Measurements from ENCODE around the gene CKS2. TPM values are rescaled to one million over a fixed set of nuclear protein-coding genes. Genes with fewer than 3 reads are reported as not detected.

Gene CKS2
- total RNA-seq, 1 experiment from 2014 or later, result 90.4 TPM

- CTCF ChIA-PET, result interaction anchor here (1.2 kb wide), 1 partner anchor 12 kb away, joined by 4 read pairs; no protein-coding TSS in a partner anchor
- no peak for DNase-seq (ENCODE audit: unreplicated experiment)
- POLR2A ChIA-PET, result no interaction called here
- Mint-ChIP-seq H3K4me3 (ENCODE audit: unreplicated experiment) (no peak overlapping the region), H3K4me1 (ENCODE audit: insufficient read depth, unreplicated experiment) (peaks cover 12% of the 10 kb centered on the region), H3K27me3 (ENCODE audit: insufficient read depth, unreplicated experiment) (no peaks in the 10 kb centered on the region), H3K36me3 (ENCODE audit: insufficient read depth, unreplicated experiment) (peaks cover 6% of the 10 kb centered on the region), H3K27ac (ENCODE audit: low read depth, unreplicated experiment) (no peak overlapping the region), H3K9me3 (ENCODE audit: unreplicated experiment) (peaks cover 18% of the 10 kb centered on the region)
- BruUV-seq (replicated peaks), result no TSS peak
- intact Hi-C loops (cut with micrococcal nuclease), result loop anchor here (5.0 kb wide), 3 partner anchors 105 to 1325 kb away; no protein-coding TSS in a partner anchor
- TF ChIP-seq CTCF (IDR thresholded peaks at IDR 0.05; ENCODE audit: unreplicated experiment), result no peak
These were observed 34.0 kb upstream of the CKS2 start for GRCh38 chr9:89277043-89277442.

- Mint-ChIP-seq H3K36me3 (ENCODE audit: insufficient read depth, unreplicated experiment) (peaks cover 6% of the 10 kb centered on the region), H3K27ac (ENCODE audit: low read depth, unreplicated experiment) (no peak overlapping the region), H3K9me3 (ENCODE audit: unreplicated experiment) (peaks cover 18% of the 10 kb centered on the region), H3K4me1 (ENCODE audit: insufficient read depth, unreplicated experiment) (peaks cover 12% of the 10 kb centered on the region), H3K4me3 (ENCODE audit: unreplicated experiment) (no peak overlapping the region), H3K27me3 (ENCODE audit: insufficient read depth, unreplicated experiment) (no peaks in the 10 kb centered on the region)
- CTCF ChIA-PET, result interaction anchor here (1.2 kb wide), 1 partner anchor 12 kb away, joined by 4 read pairs; no protein-coding TSS in a partner anchor
- no peak for TF ChIP-seq CTCF (IDR thresholded peaks at IDR 0.05; ENCODE audit: unreplicated experiment)
- intact Hi-C loops (cut with micrococcal nuclease), result loop anchor here (5.0 kb wide), 3 partner anchors 105 to 1325 kb away; no protein-coding TSS in a partner anchor
- peak; percentile 18 for DNase-seq (ENCODE audit: unreplicated experiment)
- BruUV-seq (replicated peaks), result no TSS peak
- POLR2A ChIA-PET, result no interaction called here
These were observed 33.5 kb upstream of the CKS2 start for GRCh38 chr9:89277454-89277853.

GRCh38 chr9:89278551-89278950 is 32.4 kb upstream of the CKS2 start:
- Mint-ChIP-seq H3K9me3 (ENCODE audit: unreplicated experiment) (peaks cover 7% of the 10 kb centered on the region), H3K36me3 (ENCODE audit: insufficient read depth, unreplicated experiment) (peaks cover 6% of the 10 kb centered on the region), H3K4me1 (ENCODE audit: insufficient read depth, unreplicated experiment) (peaks cover 12% of the 10 kb centered on the region), H3K4me3 (ENCODE audit: unreplicated experiment) (no peak overlapping the region), H3K27ac (ENCODE audit: low read depth, unreplicated experiment) (no peak overlapping the region), H3K27me3 (ENCODE audit: insufficient read depth, unreplicated experiment) (no peaks in the 10 kb centered on the region)
- POLR2A ChIA-PET, result interaction anchor here (0.7 kb wide), 1 partner anchor 240 kb away, joined by 3 read pairs; no protein-coding TSS in a partner anchor
- CTCF ChIA-PET, result interaction anchor here (0.6 to 1.7 kb wide), 12 partner anchors 12 to 1329 kb away, joined by 3 to 7 read pairs (median 3); no protein-coding TSS in a partner anchor
- no TSS peak for BruUV-seq (replicated peaks)
- no peak for DNase-seq (ENCODE audit: unreplicated experiment)
- intact Hi-C loops (cut with micrococcal nuclease), result loop anchor here (2.0 to 5.0 kb wide), 5 partner anchors 106 to 1326 kb away; no protein-coding TSS in a partner anchor
- TF ChIP-seq CTCF (IDR thresholded peaks at IDR 0.05; ENCODE audit: unreplicated experiment), result no peak

GRCh38 chr9:89278997-89279739 is 31.8 kb upstream of the CKS2 start:
- no peak overlapping the region for H3K27ac Mint-ChIP-seq (ENCODE audit: low read depth, unreplicated experiment)
- H3K27me3 Mint-ChIP-seq (ENCODE audit: insufficient read depth, unreplicated experiment), result no peaks in the 10 kb centered on the region
- DNase-seq (ENCODE audit: unreplicated experiment), result peak; percentile 72
- ChIA-PET CTCF (interaction anchor here (0.6 to 1.7 kb wide), 15 partner anchors 9 to 1329 kb away, joined by 3 to 7 read pairs (median 3); no protein-coding TSS in a partner anchor), POLR2A (no interaction called here)
- peaks cover 6% of the 10 kb centered on the region for H3K36me3 Mint-ChIP-seq (ENCODE audit: insufficient read depth, unreplicated experiment)
- BruUV-seq (replicated peaks), result no TSS peak
- TF ChIP-seq CTCF (IDR thresholded peaks at IDR 0.05; ENCODE audit: unreplicated experiment), result peak; percentile 51
- intact Hi-C loops (cut with micrococcal nuclease), result loop anchor here (1.0 to 5.0 kb wide), 6 partner anchors 107 to 1327 kb away; no protein-coding TSS in a partner anchor
- H3K4me1 Mint-ChIP-seq (ENCODE audit: insufficient read depth, unreplicated experiment), result peaks cover 12% of the 10 kb centered on the region
- H3K9me3 Mint-ChIP-seq (ENCODE audit: unreplicated experiment), result peaks cover under 1% of the 10 kb centered on the region
- no peak overlapping the region for H3K4me3 Mint-ChIP-seq (ENCODE audit: unreplicated experiment)

Measured in MCF 10A (cell line).